COLO668 (cell line): Measurements from ENCODE around the gene CLINT1.

Experiments
- DNase-seq: peaks from one replicate; lab custom pipeline; 2025; ENCODE audit not compliant: unreplicated experiment; lab: John Stamatoyannopoulos, UW

CLINT1 gene

GRCh38 chr5:157821822-157822622 lies 36.9 kb downstream of the CLINT1 start:
- DNase-seq = no peak

- DNase-seq = no peak
Observed at GRCh38 chr5:157821405-157821804, 37.5 kb downstream of the CLINT1 start.

GRCh38 chr5:157820593-157821252 lies 38.2 kb downstream of the CLINT1 start:
- peak; percentile 2 for DNase-seq

GRCh38 chr5:157819502-157820115 lies 39.3 kb downstream of the CLINT1 start:
- DNase-seq = no peak

- no peak for DNase-seq
Observed at GRCh38 chr5:157818368-157818767, 40.6 kb downstream of the CLINT1 start.

- DNase-seq = no peak
Observed at GRCh38 chr5:157817928-157818327, 41.0 kb downstream of the CLINT1 start.

- DNase-seq = no peak
Observed at GRCh38 chr5:157817387-157817702, 41.6 kb downstream of the CLINT1 start.

GRCh38 chr5:157816682-157817386 lies 42.1 kb downstream of the CLINT1 start:
- no peak for DNase-seq

GRCh38 chr5:157812086-157812485 lies 46.9 kb downstream of the CLINT1 start:
- DNase-seq = no peak

- no peak for DNase-seq
Observed at GRCh38 chr5:157808043-157808442, 50.9 kb downstream of the CLINT1 start.

- DNase-seq = no peak
Observed at GRCh38 chr5:157802736-157803135, 56.2 kb downstream of the CLINT1 start.

GRCh38 chr5:157800137-157800536 lies 58.8 kb downstream of the CLINT1 start:
- no peak for DNase-seq

- no peak for DNase-seq
Observed at GRCh38 chr5:157799578-157799977, 59.4 kb downstream of the CLINT1 start.

- DNase-seq = no peak
Observed at GRCh38 chr5:157793301-157793700, 65.6 kb downstream of the CLINT1 start.

GRCh38 chr5:157785801-157786200 lies 73.1 kb downstream of the CLINT1 start:
- no peak for DNase-seq

- no peak for DNase-seq
Observed at GRCh38 chr5:157779221-157779620, 79.7 kb downstream of the CLINT1 start.

- DNase-seq = peak; percentile 28
Observed at GRCh38 chr5:157778121-157778805, 80.7 kb downstream of the CLINT1 start.

GRCh38 chr5:157772127-157772526 lies 86.8 kb downstream of the CLINT1 start:
- DNase-seq = no peak

GRCh38 chr5:157770665-157771064 lies 88.3 kb downstream of the CLINT1 start:
- DNase-seq = no peak

- DNase-seq = no peak
Observed at GRCh38 chr5:157767689-157768088, 91.3 kb downstream of the CLINT1 start.

GRCh38 chr5:157766902-157767301 lies 92.0 kb downstream of the CLINT1 start:
- DNase-seq = no peak
